HG03095 (cell line): ENCODE data around the gene DSCAML1.

Experiments used
- ATAC-seq: cut with Tn5 transposase; IDR thresholded peaks from one replicate; pipeline ENCODE4 v1.9.1; 2021; ENCODE audit warnings: moderate library complexity; ENCODE audit not compliant: unreplicated experiment

DSCAML1 gene

GRCh38 chr11:117671370-117671769 is 125.6 kb downstream of the DSCAML1 start:
- no peak for ATAC-seq

DNA sequence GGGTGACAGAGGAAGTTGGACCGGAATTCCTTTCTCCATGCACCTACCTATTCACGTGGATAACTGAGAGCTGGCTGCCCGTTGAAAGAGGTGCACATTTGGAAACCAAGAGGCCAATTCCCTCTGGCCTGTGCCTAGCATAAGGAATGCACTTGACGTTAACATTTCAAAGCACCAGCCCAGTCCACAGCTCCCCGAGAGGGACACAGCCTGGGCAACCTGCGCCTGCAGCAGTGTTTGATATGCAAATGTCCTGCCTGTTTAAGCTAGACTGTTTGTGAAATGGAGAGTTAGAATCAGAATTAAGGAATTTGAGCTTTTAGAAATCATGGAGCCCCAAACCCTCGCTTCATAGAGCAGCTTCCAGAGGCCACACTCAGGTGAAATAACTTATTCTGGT is 126.1 kb downstream of the DSCAML1 start:
- ATAC-seq, result no peak

DNA sequence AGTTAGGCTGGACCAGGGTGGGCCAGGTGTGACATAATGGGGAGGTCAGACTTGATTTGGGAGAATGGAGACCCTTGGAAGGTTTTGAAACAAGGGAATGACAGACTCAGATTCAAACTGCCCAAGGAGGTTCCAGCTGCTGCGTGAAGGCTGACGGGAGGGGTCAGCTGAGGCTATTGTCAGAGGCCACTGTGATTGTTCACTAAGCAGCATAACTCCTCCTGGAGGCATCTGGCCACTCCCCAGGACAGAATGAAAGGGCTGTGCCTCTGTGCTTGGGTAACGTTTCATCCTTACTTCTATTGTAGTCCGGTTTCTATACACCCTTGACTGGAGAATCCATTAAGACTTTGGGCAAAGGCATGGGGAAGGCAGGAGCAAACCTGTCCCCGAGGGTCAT is 126.6 kb downstream of the DSCAML1 start:
- no peak for ATAC-seq

- no peak for ATAC-seq
Observed at GRCh38 chr11:117669616-117670015, 127.4 kb downstream of the DSCAML1 start.

DNA sequence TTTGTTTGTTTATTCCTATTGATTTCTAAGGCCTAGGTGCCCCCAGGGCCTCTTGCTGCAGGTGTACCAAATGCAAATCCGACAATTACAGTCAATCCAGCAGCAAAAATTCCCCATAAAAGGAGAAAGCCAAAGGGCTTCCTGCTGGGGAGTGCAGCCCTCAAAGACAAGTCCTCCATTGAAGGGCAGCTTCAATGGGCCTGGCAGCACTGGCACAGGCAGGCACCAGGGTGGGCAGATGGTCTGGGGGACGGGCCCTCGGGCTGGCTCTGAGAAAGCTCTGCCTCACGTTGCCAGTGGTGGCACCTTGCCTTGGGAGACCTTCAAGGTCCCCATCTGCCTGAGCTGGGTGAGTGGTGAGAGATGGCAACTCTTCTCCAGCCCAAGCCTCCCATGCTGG is 128.0 kb downstream of the DSCAML1 start:
- no peak for ATAC-seq

DNA sequence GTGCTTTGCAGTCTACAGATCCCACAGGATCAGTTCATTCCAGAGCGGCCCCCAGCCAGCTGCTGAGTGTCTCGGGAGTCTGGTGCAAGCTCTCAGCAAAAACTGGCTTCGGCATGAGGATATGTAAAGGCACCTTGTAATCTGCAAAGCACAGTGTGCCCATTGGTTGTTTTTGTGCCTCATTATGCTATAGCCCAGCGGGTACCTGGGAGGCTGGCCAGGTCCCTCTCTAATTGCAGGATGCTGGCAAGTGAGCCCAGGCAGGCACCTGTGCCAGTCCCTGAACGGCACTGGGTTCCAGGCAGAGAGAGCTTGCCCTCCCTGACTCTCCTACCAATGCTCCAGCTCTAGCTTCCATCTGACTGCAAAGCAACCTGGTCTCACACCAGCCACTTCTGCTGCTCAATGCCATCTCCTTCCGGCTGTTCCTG is 128.7 kb downstream of the DSCAML1 start:
- ATAC-seq, result no peak

GRCh38 chr11:117664897-117665296 is 132.1 kb downstream of the DSCAML1 start:
- ATAC-seq, result no peak

GRCh38 chr11:117663821-117664220 is 133.2 kb downstream of the DSCAML1 start:
- no peak for ATAC-seq

DNA sequence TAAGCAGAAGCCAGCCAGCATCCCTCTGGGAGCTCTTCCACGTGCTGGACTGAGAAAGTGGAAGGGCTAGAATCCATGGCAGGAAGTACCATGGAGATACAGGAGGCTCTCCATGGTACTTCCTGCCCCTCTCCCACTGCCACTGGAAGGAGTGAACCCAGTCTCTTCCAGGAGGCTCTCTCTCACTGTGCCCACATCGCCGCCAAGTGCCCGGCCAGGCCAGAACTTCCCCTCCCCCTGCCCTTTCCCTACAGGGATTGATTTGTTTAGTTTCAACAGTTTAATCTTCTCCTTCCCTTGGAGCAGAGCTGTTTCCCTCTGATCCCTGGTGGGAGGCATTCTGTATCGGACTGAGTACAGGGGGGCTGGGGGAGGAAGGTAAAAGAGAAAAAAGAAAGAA is 133.6 kb downstream of the DSCAML1 start:
- no peak for ATAC-seq

DNA sequence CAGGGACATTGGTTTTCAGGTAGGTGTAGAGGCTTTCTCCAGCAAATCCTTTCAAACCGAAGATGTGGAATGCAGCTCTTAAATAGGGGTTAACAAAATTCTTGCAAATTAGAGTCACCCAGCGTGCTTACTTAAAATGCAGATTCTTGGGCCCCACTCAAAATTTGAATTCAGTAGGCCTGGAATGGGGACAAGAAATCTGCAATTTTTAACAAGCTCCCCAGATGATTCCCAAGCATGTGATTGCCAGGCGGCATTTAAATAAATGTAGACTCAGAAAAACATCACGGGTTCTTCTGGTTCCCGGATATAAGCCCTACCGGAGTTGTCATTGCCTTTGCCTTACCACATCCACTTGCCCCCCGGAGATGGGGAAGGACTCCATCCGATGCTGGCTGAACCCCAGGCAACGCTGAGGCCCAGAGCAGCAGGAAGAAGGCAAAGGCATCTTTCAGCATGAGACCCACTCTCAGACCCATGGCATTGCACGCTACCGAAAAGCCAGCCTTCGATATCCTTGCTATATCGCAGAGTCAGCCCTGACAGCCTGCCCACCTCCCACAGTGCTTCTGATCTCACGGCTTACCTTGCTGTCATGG is 134.2 kb downstream of the DSCAML1 start:
- no peak for ATAC-seq

- no peak for ATAC-seq
Observed at GRCh38 chr11:117662255-117662654, 134.8 kb downstream of the DSCAML1 start.

DNA sequence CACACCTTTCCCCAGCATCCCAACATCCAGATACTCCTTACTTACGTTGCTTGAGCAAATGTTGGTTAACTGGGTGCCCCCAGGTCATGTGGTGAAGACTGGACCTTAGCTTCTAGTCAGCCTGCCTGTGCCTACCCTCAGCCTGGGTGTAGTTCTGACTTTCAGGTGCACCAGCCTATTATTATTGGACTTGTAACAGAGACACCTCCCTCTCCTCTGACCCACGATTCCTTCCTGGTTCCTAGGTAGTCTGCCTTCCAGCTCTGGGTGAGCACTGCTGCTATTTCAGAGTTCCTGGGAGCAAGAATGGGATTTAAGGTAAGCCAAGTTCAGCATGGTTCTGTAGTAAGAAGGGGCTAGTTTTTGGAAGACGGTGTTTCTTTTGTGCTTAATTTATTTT is 138.2 kb downstream of the DSCAML1 start:
- no peak for ATAC-seq

DNA sequence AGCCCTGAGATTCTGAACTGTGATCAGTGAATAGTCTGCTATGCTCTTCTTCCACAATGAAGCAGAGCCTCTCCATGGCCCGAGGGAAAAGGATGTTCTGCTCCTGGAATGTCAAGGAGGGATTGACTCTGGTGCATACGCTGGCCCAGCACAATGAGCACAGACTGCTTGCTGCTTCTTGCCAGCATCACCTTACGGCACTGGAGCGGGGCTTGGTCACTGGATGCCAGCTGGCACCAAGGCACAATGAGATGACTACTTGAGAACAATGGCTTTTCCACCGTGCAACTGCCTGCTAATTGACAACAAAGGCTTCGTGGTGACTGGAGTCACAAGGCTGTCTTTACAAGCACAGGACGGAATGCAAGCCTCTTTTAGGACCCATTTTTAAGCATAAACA is 139.2 kb downstream of the DSCAML1 start:
- no peak for ATAC-seq

DNA sequence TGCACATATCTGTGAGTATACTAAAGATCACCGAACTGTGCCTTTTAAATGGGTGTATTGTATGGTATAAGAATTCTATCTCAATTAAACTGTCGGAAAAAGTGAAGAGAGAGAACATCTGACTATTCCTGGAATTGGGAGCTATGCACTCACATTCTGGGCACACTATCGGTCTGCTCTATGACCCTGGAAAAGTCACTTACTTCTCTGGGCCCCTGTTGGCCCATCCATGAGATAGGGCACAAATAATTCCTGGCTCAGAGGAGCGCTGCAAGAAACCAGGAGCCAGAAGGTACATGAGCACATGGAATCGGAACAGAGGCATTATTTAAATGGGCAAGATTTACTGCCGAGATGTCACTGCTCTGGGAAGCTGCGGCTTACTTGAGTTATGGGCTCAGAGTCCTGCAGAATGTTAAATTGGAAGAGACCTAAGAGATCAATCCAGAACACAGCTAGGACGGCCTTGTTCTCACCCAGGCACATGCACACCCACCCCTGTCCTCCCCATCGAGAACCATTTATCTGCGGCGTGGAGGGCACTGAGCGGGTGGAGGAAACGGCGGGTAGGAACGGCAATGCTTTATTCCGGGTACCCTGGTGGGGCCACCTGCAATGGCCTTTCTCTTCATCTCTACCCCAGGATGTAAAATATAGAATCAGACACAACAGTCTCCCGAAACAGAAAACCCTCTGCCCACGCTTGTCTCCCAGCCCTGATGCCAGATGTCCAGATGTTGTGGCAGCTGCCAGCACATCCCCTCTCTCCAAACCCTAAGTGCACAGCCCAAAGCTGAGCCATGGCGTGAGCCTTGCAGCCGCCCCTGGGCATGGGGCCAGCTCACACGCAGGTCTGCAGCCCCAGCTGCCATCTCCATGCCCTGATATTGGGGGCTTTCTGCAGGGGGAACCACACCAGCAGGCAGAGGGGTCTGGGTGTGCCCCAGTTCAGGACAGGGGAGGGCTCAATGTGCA is 142.4 kb downstream of the DSCAML1 start:
- no peak for ATAC-seq

- no peak for ATAC-seq
Observed at GRCh38 chr11:117652521-117652920, 144.5 kb downstream of the DSCAML1 start.

GRCh38 chr11:117649296-117650055 is 147.5 kb downstream of the DSCAML1 start:
- no peak for ATAC-seq

GRCh38 chr11:117647872-117648271 is 149.1 kb downstream of the DSCAML1 start:
- no peak for ATAC-seq

DNA sequence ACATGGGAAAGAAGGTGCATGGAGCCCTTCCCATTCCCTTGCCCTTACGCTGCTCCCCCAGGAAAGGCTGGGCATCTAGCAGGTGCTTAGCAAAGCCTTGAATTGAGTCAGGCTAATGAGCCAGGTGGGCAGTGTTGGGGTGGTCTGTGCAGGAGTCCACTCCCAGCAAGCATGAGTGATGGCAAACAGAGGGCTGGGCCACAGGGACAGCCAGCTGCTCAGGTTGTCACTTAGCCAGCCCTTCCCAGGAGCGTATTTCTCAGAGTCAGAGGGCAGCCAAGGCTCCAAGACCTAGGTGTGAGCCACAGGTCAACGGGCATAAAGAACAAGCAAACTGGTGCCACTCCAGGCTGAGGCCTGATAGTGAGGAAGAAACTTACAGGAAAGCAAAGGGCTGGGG is 149.8 kb downstream of the DSCAML1 start:
- ATAC-seq, result no peak

DNA sequence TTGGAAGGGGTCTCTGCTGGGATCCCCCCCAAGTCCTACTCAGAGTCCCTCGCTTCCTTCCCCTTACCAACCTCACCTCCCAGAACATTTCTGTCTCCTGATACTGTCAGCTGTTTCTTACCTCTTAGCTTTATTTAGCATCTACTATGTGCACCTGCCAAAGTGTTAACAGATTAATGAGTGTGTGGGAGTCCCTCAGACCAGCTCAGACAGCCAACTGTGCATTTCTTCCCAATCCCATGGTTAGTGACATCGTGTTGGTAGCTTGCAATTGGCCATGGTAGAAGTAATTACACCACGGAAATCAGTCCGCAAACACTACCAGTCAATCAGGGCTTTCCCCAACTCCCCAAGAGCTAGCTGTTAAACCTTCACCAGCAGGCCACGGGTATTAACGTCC is 150.6 kb downstream of the DSCAML1 start:
- ATAC-seq, result no peak

DNA sequence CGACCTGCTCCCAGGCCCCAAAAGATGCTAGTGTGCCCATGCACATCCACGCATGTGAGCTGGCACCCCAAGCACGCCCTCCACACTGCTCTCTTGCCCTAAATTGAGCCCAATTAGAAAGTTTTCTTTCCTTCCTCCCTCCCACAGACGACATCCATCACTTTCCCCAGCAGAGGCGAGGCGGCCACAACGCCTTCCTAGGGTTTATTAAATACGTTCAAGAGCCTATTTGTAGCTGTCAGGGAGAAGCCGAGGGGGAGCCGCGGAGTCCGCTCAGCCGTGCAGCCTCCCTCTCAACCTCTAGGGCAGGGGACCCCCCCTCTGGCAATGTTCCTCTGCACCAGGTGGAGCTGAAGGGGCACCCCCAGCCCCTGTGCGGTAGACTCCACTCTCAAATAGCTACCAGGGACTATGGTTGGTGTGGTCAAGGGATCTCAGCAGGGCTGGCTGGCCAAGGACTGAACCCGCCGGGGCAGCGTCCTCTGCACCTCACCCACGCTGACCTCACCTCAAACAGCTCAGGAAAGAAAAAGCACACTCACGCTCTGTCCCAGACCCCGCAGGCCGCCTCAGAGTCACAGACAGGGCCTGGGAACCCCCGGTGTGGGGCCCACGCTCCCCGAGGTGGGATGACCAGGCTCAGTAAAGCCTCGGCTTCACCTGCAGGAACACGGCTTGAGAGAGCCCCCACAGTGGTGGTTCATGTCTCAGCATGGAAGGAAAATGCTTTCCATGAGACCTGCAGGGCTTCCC is 152.4 kb downstream of the DSCAML1 start:
- no peak for ATAC-seq
